Neural progenitor cell (in vitro differentiated cells): ENCODE data around the gene ING3. TPM values are rescaled to one million over a fixed set of nuclear protein-coding genes. Genes with fewer than 3 reads are reported as not detected.

ENCODE experiments used
- DNase-seq: peaks from one replicate; pipeline ENCODE4 v3.0.0-alpha.2; 2016; ENCODE audit warnings: low spot score
- H2AFZ ChIP-seq: fragments of 200-600 bp; sonication (generic); replicated peaks from 2 replicates; pipeline ENCODE4 v1.6.1; 2016; ENCODE audit warnings: antibody characterized with exemption
- H3F3A ChIP-seq: fragments of 200-600 bp; sonication (generic); 2 replicates; pipeline ENCODE4 v1.6.1; 2016; ENCODE audit warnings: antibody characterized with exemption, low read depth
- H3K27ac ChIP-seq: fragments of 200-600 bp; sonication (generic); 2 replicates; pipeline ENCODE4 v1.5.1; 2016; ENCODE audit warnings: mild to moderate bottlenecking
- H3K27me3 ChIP-seq: fragments of 200-600 bp; sonication (generic); 2 replicates; pipeline ENCODE4 v1.6.1; 2016; ENCODE audit warnings: mild to moderate bottlenecking, moderate library complexity
- H3K36me3 ChIP-seq: fragments of 200-600 bp; sonication (generic); 2 replicates; pipeline ENCODE4 v1.5.1; 2016
- H3K4me1 ChIP-seq: fragments of 200-600 bp; sonication (generic); 2 replicates; pipeline ENCODE4 v1.6.1; 2016; ENCODE audit warnings: mixed run types
- H3K4me2 ChIP-seq: fragments of 200-600 bp; sonication (generic); 2 replicates; pipeline ENCODE4 v1.6.1; 2016
- H3K4me3 ChIP-seq: fragments of 200-600 bp; sonication (generic); 2 replicates; pipeline ENCODE4 v1.5.1; 2016
- H3K79me2 ChIP-seq: fragments of 200-600 bp; sonication (generic); 2 replicates; pipeline ENCODE4 v1.6.1; 2016; ENCODE audit warnings: low read depth
- H3K9ac ChIP-seq: fragments of 200-600 bp; sonication (generic); 2 replicates; pipeline ENCODE4 v1.6.1; 2016
- H3K9me3 ChIP-seq: fragments of 200-600 bp; sonication (generic); 2 replicates; pipeline ENCODE4 v1.5.1; 2016; ENCODE audit warnings: low read depth
- H4K20me1 ChIP-seq: fragments of 200-600 bp; sonication (generic); 2 replicates; pipeline ENCODE4 v1.6.1; 2016; ENCODE audit warnings: low read depth
- H3K27ac Mint-ChIP-seq: 3 replicates; pipeline ENCODE4 v1.8.0; 2021; ENCODE audit warnings: mixed read lengths
- H3K27me3 Mint-ChIP-seq: 2 replicates; pipeline ENCODE4 v1.8.0; 2022; ENCODE audit warnings: low read depth, mild to moderate bottlenecking, inconsistent platforms, moderate library complexity, mixed read lengths; ENCODE audit not compliant: insufficient read depth
- H3K36me3 Mint-ChIP-seq: 3 replicates; pipeline ENCODE4 v1.8.0; 2021; ENCODE audit warnings: mixed read lengths
- H3K4me1 Mint-ChIP-seq: 3 replicates; pipeline ENCODE4 v1.8.0; 2021; ENCODE audit warnings: mixed read lengths
- H3K4me3 Mint-ChIP-seq: 3 replicates; pipeline ENCODE4 v1.8.0; 2021; ENCODE audit warnings: mild to moderate bottlenecking, moderate library complexity, mixed read lengths
- H3K9me3 Mint-ChIP-seq: 3 replicates; pipeline ENCODE4 v1.8.0; 2020; ENCODE audit warnings: mixed read lengths
- EZH2 ChIP-seq: fragments of 200-600 bp; sonication (generic); IDR thresholded peaks from 2 replicates; pipeline ENCODE4 v1.6.1; 2017; ENCODE audit warnings: antibody characterized with exemption, mild to moderate bottlenecking, moderate library complexity
- EZH2phosphoT487 ChIP-seq: fragments of 200-600 bp; sonication (generic); IDR thresholded peaks from 2 replicates; pipeline ENCODE4 v1.6.1; 2017; ENCODE audit warnings: antibody characterized with exemption
- total RNA-seq: library from RNA; depleted of rRNA; stranded (reverse); fragments of >200 nt; gene quantifications from 2 replicates; pipeline ENCODE4 v1.2.3, GENCODE V29; 2015; ENCODE audit warnings: low replicate concordance
- TF ChIP-seq, protein P1 (sequence below): fragments of 200-600 bp; sonication (generic); IDR thresholded peaks from 2 replicates; pipeline ENCODE4 v1.5.1; 2017; ENCODE audit warnings: antibody characterized with exemption, mild to moderate bottlenecking

Gene ING3
- total RNA-seq, 1 donor from 2014 or later = 32.0 TPM

- H3K27ac Mint-ChIP-seq = no peak overlapping the region
- Histone ChIP-seq H2AFZ (no peak overlapping the region), H3F3A (no peaks in the 10 kb centered on the region), H3K9ac (no peak overlapping the region), H3K27me3 (no peaks in the 10 kb centered on the region), H3K27ac (no peak overlapping the region), H3K4me3 (no peak overlapping the region), H3K4me1 (peaks cover 17% of the 10 kb centered on the region), H3K4me2 (peak overlapping the region; percentile 52), H3K36me3 (peaks cover 31% of the 10 kb centered on the region), H3K79me2 (no peaks in the 10 kb centered on the region), H4K20me1 (no peaks in the 10 kb centered on the region), H3K9me3 (no peaks in the 10 kb centered on the region)
- no peak overlapping the region for H3K4me3 Mint-ChIP-seq
- TF ChIP-seq, protein P1, sequence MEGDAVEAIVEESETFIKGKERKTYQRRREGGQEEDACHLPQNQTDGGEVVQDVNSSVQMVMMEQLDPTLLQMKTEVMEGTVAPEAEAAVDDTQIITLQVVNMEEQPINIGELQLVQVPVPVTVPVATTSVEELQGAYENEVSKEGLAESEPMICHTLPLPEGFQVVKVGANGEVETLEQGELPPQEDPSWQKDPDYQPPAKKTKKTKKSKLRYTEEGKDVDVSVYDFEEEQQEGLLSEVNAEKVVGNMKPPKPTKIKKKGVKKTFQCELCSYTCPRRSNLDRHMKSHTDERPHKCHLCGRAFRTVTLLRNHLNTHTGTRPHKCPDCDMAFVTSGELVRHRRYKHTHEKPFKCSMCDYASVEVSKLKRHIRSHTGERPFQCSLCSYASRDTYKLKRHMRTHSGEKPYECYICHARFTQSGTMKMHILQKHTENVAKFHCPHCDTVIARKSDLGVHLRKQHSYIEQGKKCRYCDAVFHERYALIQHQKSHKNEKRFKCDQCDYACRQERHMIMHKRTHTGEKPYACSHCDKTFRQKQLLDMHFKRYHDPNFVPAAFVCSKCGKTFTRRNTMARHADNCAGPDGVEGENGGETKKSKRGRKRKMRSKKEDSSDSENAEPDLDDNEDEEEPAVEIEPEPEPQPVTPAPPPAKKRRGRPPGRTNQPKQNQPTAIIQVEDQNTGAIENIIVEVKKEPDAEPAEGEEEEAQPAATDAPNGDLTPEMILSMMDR = no peak
- TF ChIP-seq EZH2phosphoT487 (no peak), EZH2 (no peak)
- H3K4me1 Mint-ChIP-seq = no peaks in the 10 kb centered on the region
- no peaks in the 10 kb centered on the region for H3K9me3 Mint-ChIP-seq
- peak; percentile 42 for DNase-seq
- H3K36me3 Mint-ChIP-seq = peaks cover 31% of the 10 kb centered on the region
- no peaks in the 10 kb centered on the region for H3K27me3 Mint-ChIP-seq
These were observed 16.4 kb downstream of the ING3 start for GRCh38 chr7:120966961-120967360.

- Mint-ChIP-seq H3K9me3 (no peaks in the 10 kb centered on the region), H3K27me3 (no peaks in the 10 kb centered on the region), H3K36me3 (peaks cover 17% of the 10 kb centered on the region), H3K4me3 (no peak overlapping the region), H3K27ac (no peak overlapping the region), H3K4me1 (no peaks in the 10 kb centered on the region)
- H3K27me3 ChIP-seq = no peaks in the 10 kb centered on the region
- TF ChIP-seq, protein P1 = no peak
- TF ChIP-seq EZH2phosphoT487 (no peak), EZH2 (no peak)
- no peak overlapping the region for H3K9ac ChIP-seq
- H3K36me3 ChIP-seq = peaks cover 31% of the 10 kb centered on the region
- DNase-seq = no peak
- no peak overlapping the region for H2AFZ ChIP-seq
- no peaks in the 10 kb centered on the region for H3K4me1 ChIP-seq
- H3K4me3 ChIP-seq = no peak overlapping the region
- H3K79me2 ChIP-seq = no peaks in the 10 kb centered on the region
- H3K27ac ChIP-seq = no peak overlapping the region
- H4K20me1 ChIP-seq = no peaks in the 10 kb centered on the region
- H3K9me3 ChIP-seq = no peaks in the 10 kb centered on the region
- H3K4me2 ChIP-seq = no peak overlapping the region
- no peaks in the 10 kb centered on the region for H3F3A ChIP-seq
These were observed 23.3 kb downstream of the ING3 start for GRCh38 chr7:120973849-120974248.

DNA sequence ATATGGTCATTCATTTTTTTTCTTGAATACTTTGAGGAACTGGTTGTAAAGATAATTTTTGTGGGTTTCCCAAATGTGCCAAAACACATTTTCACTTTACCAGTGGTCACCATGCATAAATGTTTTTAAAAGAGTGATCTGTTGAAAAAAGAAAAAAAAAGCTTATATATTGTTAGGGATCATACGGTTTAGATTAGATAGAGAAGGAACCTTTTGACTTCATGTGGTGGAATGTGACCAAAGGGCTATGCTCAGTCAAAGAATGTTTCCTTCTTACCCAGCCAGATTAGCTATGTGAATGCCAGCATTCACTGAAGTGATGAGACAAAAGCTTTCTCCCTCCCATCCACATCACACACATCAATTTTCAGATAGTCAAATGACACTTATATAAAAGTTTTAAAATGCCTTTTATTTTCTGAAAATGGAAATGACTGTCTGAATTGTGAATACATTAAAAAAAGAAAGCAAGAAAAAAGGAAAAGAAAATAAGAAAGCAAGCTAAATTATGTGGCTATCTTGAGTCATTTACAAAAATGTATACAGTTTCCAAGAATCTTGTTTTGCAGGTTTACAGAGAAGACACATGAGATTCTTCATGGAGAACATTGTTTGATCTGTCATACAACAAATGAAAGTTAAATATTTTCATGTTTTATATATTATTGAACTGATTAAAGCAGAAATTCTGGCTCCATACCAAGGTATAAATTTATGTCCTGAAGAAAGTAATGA, 29.4 kb downstream of the ING3 start:
- H3K4me2 ChIP-seq = no peak overlapping the region
- no peaks in the 10 kb centered on the region for H3K4me1 Mint-ChIP-seq
- H3K4me3 Mint-ChIP-seq = no peak overlapping the region
- no peaks in the 10 kb centered on the region for H3K27me3 Mint-ChIP-seq
- peaks cover 2% of the 10 kb centered on the region for H3K36me3 Mint-ChIP-seq
- no peaks in the 10 kb centered on the region for H3F3A ChIP-seq
- no peaks in the 10 kb centered on the region for H3K9me3 Mint-ChIP-seq
- no peak overlapping the region for H3K27ac ChIP-seq
- H3K4me3 ChIP-seq = no peak overlapping the region
- no peak overlapping the region for H3K27ac Mint-ChIP-seq
- no peak overlapping the region for H3K9ac ChIP-seq
- H3K4me1 ChIP-seq = no peaks in the 10 kb centered on the region
- no peak for TF ChIP-seq EZH2phosphoT487
- no peak for TF ChIP-seq EZH2
- TF ChIP-seq, protein P1 = no peak
- H4K20me1 ChIP-seq = no peaks in the 10 kb centered on the region
- H3K27me3 ChIP-seq = no peaks in the 10 kb centered on the region
- no peaks in the 10 kb centered on the region for H3K79me2 ChIP-seq
- no peak overlapping the region for H2AFZ ChIP-seq
- no peaks in the 10 kb centered on the region for H3K36me3 ChIP-seq
- H3K9me3 ChIP-seq = no peaks in the 10 kb centered on the region
- peak; percentile 28 for DNase-seq
